Chondrocyte (in vitro differentiated cells): ENCODE data around the gene FOXO6. TPM values are rescaled to one million over a fixed set of nuclear protein-coding genes. Genes with fewer than 3 reads are reported as not detected.

Experiments
- DNase-seq: peaks from one replicate; pipeline ENCODE4 v3.0.0; 2021; ENCODE audit warnings: mixed read lengths, low spot score
- H3K27ac Mint-ChIP-seq: one replicate; pipeline ENCODE4 v1.8.0; 2021; ENCODE audit warnings: mild to moderate bottlenecking, moderate library complexity, mixed read lengths; ENCODE audit not compliant: unreplicated experiment
- H3K27me3 Mint-ChIP-seq: 2 replicates; pipeline ENCODE4 v1.8.0; 2021; ENCODE audit warnings: low read depth, mixed read lengths
- H3K36me3 Mint-ChIP-seq: 2 replicates; pipeline ENCODE4 v1.8.0; 2021; ENCODE audit warnings: low read depth, mixed read lengths
- H3K4me1 Mint-ChIP-seq: 2 replicates; pipeline ENCODE4 v1.8.0; 2021; ENCODE audit warnings: low read depth, mild to moderate bottlenecking, mixed read lengths
- H3K4me3 Mint-ChIP-seq: one replicate; pipeline ENCODE4 v1.8.0; 2021; ENCODE audit warnings: mild to moderate bottlenecking, moderate library complexity, mixed read lengths; ENCODE audit not compliant: unreplicated experiment
- H3K9me3 Mint-ChIP-seq: 2 replicates; pipeline ENCODE4 v1.8.0; 2021; ENCODE audit warnings: low read depth, mixed read lengths
- CTCF ChIP-seq: fragments of 200-600 bp; sonication (generic); IDR thresholded peaks from 2 replicates; pipeline ENCODE4 v1.5.0; 2021; ENCODE audit warnings: antibody characterized with exemption, mild to moderate bottlenecking, moderate library complexity
- total RNA-seq: library from RNA; stranded (reverse); gene quantifications from 3 replicates; pipeline ENCODE4 v1.2.1, GENCODE V29; 2021

FOXO6 gene
- total RNA-seq, 1 donor from 2014 or later = 1.1 TPM

GRCh38 chr1:41343790-41344699 is 17.2 kb upstream of the FOXO6 start:
- Mint-ChIP-seq H3K36me3 (no peaks in the 10 kb centered on the region), H3K9me3 (no peaks in the 10 kb centered on the region), H3K27ac (no peak overlapping the region), H3K4me1 (no peaks in the 10 kb centered on the region), H3K4me3 (no peak overlapping the region), H3K27me3 (peaks cover 7% of the 10 kb centered on the region)
- no peak for TF ChIP-seq CTCF
- peak; percentile 36 for DNase-seq

DNA sequence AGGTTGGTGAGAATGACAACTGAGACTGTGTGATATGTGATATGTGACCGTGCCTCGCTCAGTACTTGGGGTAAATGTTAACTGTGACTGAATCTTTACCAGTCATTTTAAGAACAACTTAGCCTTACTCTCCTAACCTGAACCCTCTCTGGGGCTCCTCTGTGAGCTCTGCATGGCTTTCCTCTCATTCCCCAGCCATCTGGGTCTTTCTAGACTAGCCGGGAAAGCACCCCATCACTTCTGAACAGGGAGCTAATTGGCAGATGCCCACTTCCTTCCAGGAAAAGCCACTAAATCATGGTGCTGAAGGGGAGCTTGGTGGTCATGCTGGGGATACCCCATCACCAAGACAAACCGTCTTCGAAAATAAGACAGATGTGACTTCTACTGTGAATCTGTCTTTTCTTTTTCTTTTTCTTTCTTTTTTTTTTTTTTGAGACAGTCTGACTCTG is 16.5 kb upstream of the FOXO6 start:
- no peak for DNase-seq
- no peaks in the 10 kb centered on the region for H3K36me3 Mint-ChIP-seq
- no peak overlapping the region for H3K27ac Mint-ChIP-seq

DNA sequence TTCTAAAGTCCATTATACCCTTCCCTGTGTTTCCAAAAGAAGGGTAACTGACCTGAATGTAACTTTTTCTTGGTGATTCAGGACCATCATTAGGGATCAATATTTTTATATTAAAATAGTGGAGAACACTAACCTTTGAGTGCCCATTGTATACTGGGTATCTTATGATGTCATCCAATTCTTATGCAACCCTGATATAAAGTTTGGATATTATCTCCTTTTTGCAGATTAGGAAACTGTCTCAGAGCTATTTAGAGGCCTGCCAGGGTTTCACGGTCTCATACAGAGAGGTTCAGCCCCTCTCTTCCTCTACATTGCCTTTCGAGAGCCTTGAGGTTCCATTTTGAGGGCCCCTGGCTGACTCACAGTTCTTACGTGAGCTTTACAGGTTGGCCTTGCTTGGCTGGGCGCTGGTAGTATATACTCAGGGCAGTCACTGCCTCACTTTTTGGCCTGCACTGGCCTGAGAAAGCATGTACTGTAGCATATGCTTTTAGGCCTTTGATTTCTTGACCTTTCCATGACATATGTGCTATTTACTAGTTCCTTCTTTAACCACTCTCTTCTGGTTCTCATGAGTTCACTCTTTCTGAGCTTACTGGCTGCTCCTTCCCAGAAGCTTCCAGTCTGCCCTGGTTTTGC is 15.7 kb upstream of the FOXO6 start:
- Mint-ChIP-seq H3K27ac (no peak overlapping the region), H3K9me3 (no peaks in the 10 kb centered on the region), H3K4me3 (no peak overlapping the region), H3K4me1 (no peaks in the 10 kb centered on the region), H3K36me3 (no peaks in the 10 kb centered on the region), H3K27me3 (peaks cover 15% of the 10 kb centered on the region)
- no peak for TF ChIP-seq CTCF
- peak; percentile 37 for DNase-seq

More for the DNA sequence above, 16.5 kb upstream of the FOXO6 start:
- Mint-ChIP-seq H3K4me3 (no peak overlapping the region), H3K4me1 (no peaks in the 10 kb centered on the region), H3K27me3 (peaks cover 14% of the 10 kb centered on the region), H3K9me3 (no peaks in the 10 kb centered on the region)
- no peak for TF ChIP-seq CTCF

DNA sequence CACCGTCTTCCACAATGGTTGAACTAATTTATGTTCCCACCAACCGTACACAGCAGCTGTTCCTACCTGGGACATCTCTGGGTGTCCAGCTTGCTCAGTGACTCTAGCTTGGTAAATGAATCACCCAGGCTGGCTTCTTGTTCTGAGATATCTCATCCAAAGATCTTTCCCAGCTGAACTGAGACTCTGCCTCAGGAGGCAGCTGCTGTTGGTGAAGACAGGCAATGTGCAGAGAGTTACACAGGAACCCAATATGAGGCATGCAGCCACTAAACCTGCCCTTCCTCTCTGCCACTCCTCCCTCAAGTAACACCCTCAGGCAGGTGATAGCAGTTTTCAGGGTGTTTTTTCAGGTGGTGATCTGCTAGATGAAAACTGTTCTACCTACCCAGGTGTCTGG is 14.0 kb upstream of the FOXO6 start:
- Mint-ChIP-seq H3K27ac (no peak overlapping the region), H3K4me3 (no peak overlapping the region), H3K27me3 (peaks cover 15% of the 10 kb centered on the region), H3K9me3 (no peaks in the 10 kb centered on the region), H3K4me1 (no peaks in the 10 kb centered on the region), H3K36me3 (no peaks in the 10 kb centered on the region)
- DNase-seq = peak; percentile 6
- TF ChIP-seq CTCF = no peak

DNA sequence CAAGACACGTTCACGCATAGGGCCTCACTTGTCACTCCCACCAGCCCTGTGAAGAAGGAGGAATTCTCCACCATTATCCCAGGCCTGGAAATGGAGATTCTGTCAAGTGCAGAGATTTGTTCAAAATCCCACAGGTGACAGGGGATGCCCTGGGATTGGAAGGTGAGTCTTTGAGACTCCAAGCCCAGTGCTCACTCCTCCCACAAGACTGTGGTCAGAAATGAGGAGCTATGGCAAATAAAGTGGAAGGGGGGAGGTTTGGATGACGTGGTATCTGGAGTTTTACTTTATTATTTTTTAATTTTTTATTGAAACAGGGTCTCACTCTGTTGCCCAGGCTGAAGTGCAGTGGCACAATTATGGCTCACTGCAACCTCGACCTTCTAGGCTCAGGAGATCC is 12.8 kb upstream of the FOXO6 start:
- TF ChIP-seq CTCF = no peak
- peaks cover 15% of the 10 kb centered on the region for H3K27me3 Mint-ChIP-seq
- no peak overlapping the region for H3K4me3 Mint-ChIP-seq
- H3K27ac Mint-ChIP-seq = no peak overlapping the region
- H3K9me3 Mint-ChIP-seq = no peaks in the 10 kb centered on the region
- no peaks in the 10 kb centered on the region for H3K36me3 Mint-ChIP-seq
- DNase-seq = peak; percentile 5
- no peaks in the 10 kb centered on the region for H3K4me1 Mint-ChIP-seq
